ENCODE data around the gene ICAM4. TPM values are rescaled to one million over a fixed set of nuclear protein-coding genes. Genes with fewer than 3 reads are reported as not detected.
A peak's percentile ranks its signal among the peaks of the same experiment; 100 is the strongest.

ICAM4 gene
- total RNA-seq, 3 donors from 2014 or later (not counting 1 experiment from before 2014, with no cell fraction given): 1.3 to 3.6 (median 3.0) TPM

DNA sequence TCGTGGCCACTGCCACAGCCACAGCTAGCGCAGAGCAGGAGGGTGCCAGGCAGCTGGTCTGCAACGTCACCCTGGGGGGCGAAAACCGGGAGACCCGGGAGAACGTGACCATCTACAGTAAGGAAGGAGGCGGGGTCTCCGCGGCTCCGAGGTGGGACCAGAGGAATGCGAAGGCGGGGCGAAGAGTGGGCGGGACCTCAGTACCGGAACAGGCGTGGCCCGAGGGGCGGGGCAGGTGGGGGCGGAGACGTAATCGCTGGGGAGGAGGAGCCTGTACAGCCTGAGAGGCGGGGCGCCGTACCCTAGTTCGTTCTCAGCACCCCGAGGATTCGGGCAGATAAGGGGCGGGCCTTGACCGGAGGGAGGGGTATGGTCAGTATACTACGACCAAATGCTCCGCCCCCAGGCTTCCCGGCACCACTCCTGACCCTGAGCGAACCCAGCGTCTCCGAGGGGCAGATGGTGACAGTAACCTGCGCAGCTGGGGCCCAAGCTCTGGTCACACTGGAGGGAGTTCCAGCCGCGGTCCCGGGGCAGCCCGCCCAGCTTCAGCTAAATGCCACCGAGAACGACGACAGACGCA lies 5.5 kb downstream of the ICAM4 start:
- Histone ChIP-seq H3K4me1 (ENCODE audit: control insufficient read depth, insufficient read depth, low read length) (peaks cover 90% of the 10 kb centered on the region), H3K4me3 (ENCODE audit: low read length) (peak overlapping the region; percentile 15), H3K9me3 (ENCODE audit: control insufficient read depth, insufficient read depth, low read length) (no peaks in the 10 kb centered on the region), H3K27ac (ENCODE audit: low read length) (no peak overlapping the region), H3K36me3 (ENCODE audit: control insufficient read depth, insufficient read depth, low read length) (no peaks in the 10 kb centered on the region), H3K27me3 (ENCODE audit: control insufficient read depth, insufficient read depth, low read length) (peaks cover 63% of the 10 kb centered on the region)
- Mint-ChIP-seq H3K9me3 (no peaks in the 10 kb centered on the region), H3K4me3 (peak overlapping the region; percentile 86), H3K27me3 (ENCODE audit: low read depth in 2 of 2) (peaks cover 7 to 40% of the 10 kb centered on the region in 2 donors), H3K36me3 (no peaks in the 10 kb centered on the region), H3K27ac (peak overlapping the region; percentile 63 to 71), H3K4me1 (peaks cover 49 to 68% of the 10 kb centered on the region in 2 donors)
- DNase-seq (peak; percentile 75 to 77), ATAC-seq (peak; percentile 52 to 70 (median 59))
- TF ChIP-seq, protein P1, sequence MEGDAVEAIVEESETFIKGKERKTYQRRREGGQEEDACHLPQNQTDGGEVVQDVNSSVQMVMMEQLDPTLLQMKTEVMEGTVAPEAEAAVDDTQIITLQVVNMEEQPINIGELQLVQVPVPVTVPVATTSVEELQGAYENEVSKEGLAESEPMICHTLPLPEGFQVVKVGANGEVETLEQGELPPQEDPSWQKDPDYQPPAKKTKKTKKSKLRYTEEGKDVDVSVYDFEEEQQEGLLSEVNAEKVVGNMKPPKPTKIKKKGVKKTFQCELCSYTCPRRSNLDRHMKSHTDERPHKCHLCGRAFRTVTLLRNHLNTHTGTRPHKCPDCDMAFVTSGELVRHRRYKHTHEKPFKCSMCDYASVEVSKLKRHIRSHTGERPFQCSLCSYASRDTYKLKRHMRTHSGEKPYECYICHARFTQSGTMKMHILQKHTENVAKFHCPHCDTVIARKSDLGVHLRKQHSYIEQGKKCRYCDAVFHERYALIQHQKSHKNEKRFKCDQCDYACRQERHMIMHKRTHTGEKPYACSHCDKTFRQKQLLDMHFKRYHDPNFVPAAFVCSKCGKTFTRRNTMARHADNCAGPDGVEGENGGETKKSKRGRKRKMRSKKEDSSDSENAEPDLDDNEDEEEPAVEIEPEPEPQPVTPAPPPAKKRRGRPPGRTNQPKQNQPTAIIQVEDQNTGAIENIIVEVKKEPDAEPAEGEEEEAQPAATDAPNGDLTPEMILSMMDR (IDR thresholded peaks at IDR 0.05): no peak
- 3% methylated on average over 45 of the region's 45 CpGs for WGBS (ENCODE audit: insufficient coverage)
- intact Hi-C loops (cut with micrococcal nuclease): loop anchor here (5.0 kb wide), 1 partner anchor 220 kb away; no protein-coding TSS in a partner anchor

DNA sequence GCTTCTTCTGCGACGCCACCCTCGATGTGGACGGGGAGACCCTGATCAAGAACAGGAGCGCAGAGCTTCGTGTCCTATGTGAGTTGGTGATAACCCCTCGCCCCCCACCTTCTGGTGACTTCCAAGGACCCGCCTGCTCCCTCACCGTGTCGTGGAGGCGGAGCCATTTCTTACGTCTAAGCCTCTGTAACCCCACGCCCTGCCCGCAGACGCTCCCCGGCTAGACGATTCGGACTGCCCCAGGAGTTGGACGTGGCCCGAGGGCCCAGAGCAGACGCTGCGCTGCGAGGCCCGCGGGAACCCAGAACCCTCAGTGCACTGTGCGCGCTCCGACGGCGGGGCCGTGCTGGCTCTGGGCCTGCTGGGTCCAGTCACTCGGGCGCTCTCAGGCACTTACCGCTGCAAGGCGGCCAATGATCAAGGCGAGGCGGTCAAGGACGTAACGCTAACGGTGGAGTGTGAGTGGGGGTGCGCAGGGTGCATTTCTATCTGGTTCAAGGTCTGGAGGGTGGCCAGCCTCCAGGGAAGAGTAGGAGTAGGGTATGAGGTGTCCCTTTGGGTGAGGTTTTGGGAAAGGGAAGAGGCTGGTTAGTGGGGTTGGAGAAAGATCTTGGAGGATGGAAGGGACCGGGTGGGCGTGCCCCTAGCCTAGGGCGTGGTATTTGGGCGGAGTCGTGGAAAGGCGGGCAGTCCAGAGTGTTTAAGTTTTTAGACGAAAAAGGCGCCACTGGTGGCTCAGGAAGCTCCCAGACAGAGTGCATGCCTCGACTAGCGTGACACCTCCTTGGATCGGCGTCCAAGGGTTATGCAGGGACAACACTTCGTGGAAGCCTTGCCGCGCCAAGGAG lies 6.3 kb downstream of the ICAM4 start:
- no peaks in the 10 kb centered on the region for H3K9me3 Mint-ChIP-seq
- peak overlapping the region; percentile 63 to 71 for H3K27ac Mint-ChIP-seq
- DNase-seq (peak in 1 of 2 donors; percentile 44), ATAC-seq (no peak)
- TF ChIP-seq, protein P1 (IDR thresholded peaks at IDR 0.05): no peak
- H3K36me3 ChIP-seq (ENCODE audit: control insufficient read depth, insufficient read depth, low read length): no peaks in the 10 kb centered on the region
- H3K4me1 Mint-ChIP-seq: peaks cover 42 to 62% of the 10 kb centered on the region in 2 donors
- intact Hi-C loops (cut with micrococcal nuclease): loop anchor here (5.0 kb wide), 1 partner anchor 219 kb away; no protein-coding TSS in a partner anchor
- no peaks in the 10 kb centered on the region for H3K9me3 ChIP-seq (ENCODE audit: control insufficient read depth, insufficient read depth, low read length)
- H3K4me3 Mint-ChIP-seq: peak overlapping the region; percentile 86
- 32% methylated on average over 56 of the region's 56 CpGs for WGBS (ENCODE audit: insufficient coverage)
- peaks cover 56% of the 10 kb centered on the region for H3K27me3 ChIP-seq (ENCODE audit: control insufficient read depth, insufficient read depth, low read length)
- no peak overlapping the region for H3K27ac ChIP-seq (ENCODE audit: low read length)
- H3K36me3 Mint-ChIP-seq: no peaks in the 10 kb centered on the region
- H3K4me1 ChIP-seq (ENCODE audit: control insufficient read depth, insufficient read depth, low read length): peaks cover 83% of the 10 kb centered on the region
- peak overlapping the region; percentile 15 for H3K4me3 ChIP-seq (ENCODE audit: low read length)
- H3K27me3 Mint-ChIP-seq (ENCODE audit: low read depth in 2 of 2): peaks cover 7 to 34% of the 10 kb centered on the region in 2 donors

DNA sequence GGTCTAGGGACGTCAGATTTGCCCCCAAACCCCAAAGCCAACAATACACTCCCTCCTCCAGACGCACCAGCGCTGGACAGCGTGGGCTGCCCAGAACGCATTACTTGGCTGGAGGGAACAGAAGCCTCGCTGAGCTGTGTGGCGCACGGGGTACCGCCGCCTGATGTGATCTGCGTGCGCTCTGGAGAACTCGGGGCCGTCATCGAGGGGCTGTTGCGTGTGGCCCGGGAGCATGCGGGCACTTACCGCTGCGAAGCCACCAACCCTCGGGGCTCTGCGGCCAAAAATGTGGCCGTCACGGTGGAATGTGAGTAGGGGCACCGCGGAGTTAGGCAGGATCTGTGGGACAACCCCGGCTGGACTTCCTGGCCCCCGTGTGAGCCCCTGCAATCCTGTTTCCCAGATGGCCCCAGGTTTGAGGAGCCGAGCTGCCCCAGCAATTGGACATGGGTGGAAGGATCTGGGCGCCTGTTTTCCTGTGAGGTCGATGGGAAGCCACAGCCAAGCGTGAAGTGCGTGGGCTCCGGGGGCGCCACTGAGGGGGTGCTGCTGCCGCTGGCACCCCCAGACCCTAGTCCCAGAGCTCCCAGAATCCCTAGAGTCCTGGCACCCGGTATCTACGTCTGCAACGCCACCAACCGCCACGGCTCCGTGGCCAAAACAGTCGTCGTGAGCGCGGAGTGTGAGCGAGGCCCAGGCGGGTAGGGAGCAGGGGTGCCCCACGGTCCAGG lies 7.0 kb downstream of the ICAM4 start:
- TF ChIP-seq, protein P1 (IDR thresholded peaks at IDR 0.05): no peak
- 36% methylated on average over 49 of the region's 49 CpGs for WGBS (ENCODE audit: insufficient coverage)
- Histone ChIP-seq H3K27ac (ENCODE audit: low read length) (no peak overlapping the region), H3K9me3 (ENCODE audit: control insufficient read depth, insufficient read depth, low read length) (no peaks in the 10 kb centered on the region), H3K27me3 (ENCODE audit: control insufficient read depth, insufficient read depth, low read length) (peaks cover 48% of the 10 kb centered on the region), H3K4me1 (ENCODE audit: control insufficient read depth, insufficient read depth, low read length) (peaks cover 75% of the 10 kb centered on the region), H3K36me3 (ENCODE audit: control insufficient read depth, insufficient read depth, low read length) (no peaks in the 10 kb centered on the region), H3K4me3 (ENCODE audit: low read length) (no peak overlapping the region)
- H3K9me3 Mint-ChIP-seq: no peaks in the 10 kb centered on the region
- peaks cover 41 to 56% of the 10 kb centered on the region in 2 donors for H3K4me1 Mint-ChIP-seq
- peak overlapping the region; percentile 86 for H3K4me3 Mint-ChIP-seq
- H3K27ac Mint-ChIP-seq: peak overlapping the region; percentile 63 to 71
- H3K36me3 Mint-ChIP-seq: no peaks in the 10 kb centered on the region
- ATAC-seq (no peak), DNase-seq (no peak)
- intact Hi-C loops (cut with micrococcal nuclease): loop anchor here (5.0 kb wide), 1 partner anchor 218 kb away; no protein-coding TSS in a partner anchor
- H3K27me3 Mint-ChIP-seq (ENCODE audit: low read depth in 2 of 2): peaks cover 7 to 29% of the 10 kb centered on the region in 2 donors

Measured in natural killer cell (primary cell).